ENCODE data around the gene PLPP1. TPM values are rescaled to one million over a fixed set of nuclear protein-coding genes. Genes with fewer than 3 reads are reported as not detected.

Gene PLPP1
- total and polyA plus RNA-seq, 2 donors (not counting 1 experiment from before 2014, with no cell fraction given): 5.5 to 8.8 TPM

GRCh38 chr5:55576661-55577060 lies 41.9 kb upstream of the PLPP1 start:
- no peak overlapping the region for H3K9ac ChIP-seq (ENCODE audit: low read length)
- H3K27ac ChIP-seq (ENCODE audit: low read length in 2 of 2): no peak overlapping the region
- no peaks in the 10 kb centered on the region for H3K79me2 ChIP-seq (ENCODE audit: control insufficient read depth, insufficient read depth, low read length)
- ATAC-seq (ENCODE audit: low read depth) (no peak), DNase-seq (no peak)
- H4K20me1 ChIP-seq (ENCODE audit: control insufficient read depth, insufficient read depth, low read length, poor library complexity, severe bottlenecking): no peaks in the 10 kb centered on the region
- CTCF ChIA-PET: no interaction called here
- H3K27ac Mint-ChIP-seq: no peak overlapping the region
- TF ChIP-seq EZH2 (IDR thresholded peaks at IDR 0.05; ENCODE audit: borderline replicate concordance, insufficient read depth, low read depth, low read length, poor library complexity, severe bottlenecking): no peak
- no peak for TF ChIP-seq CTCF (IDR thresholded peaks at IDR 0.05)
- POLR2A ChIA-PET: no interaction called here
- no peak overlapping the region for H3K4me3 ChIP-seq (ENCODE audit: control extremely low read depth in 1 of 5, extremely low read depth in 1 of 5, insufficient read depth in 1 of 5, low read depth in 2 of 5, low read length in 4 of 5)
- H3K27me3 Mint-ChIP-seq: peaks cover 4% of the 10 kb centered on the region
- no peaks in the 10 kb centered on the region for H3K9me3 Mint-ChIP-seq (ENCODE audit: insufficient read depth)
- no peak overlapping the region for H3K4me2 ChIP-seq (replicated peaks; ENCODE audit: low read depth, low read length, poor library complexity, severe bottlenecking)
- H3K4me1 ChIP-seq (ENCODE audit: control insufficient read depth in 2 of 2, insufficient read depth in 2 of 2, low read length in 2 of 2): no peaks in the 10 kb centered on the region
- no peaks in the 10 kb centered on the region for H3K9me3 ChIP-seq (ENCODE audit: control extremely low read depth in 1 of 3, control insufficient read depth in 2 of 3, insufficient read depth in 1 of 3, low read length in 2 of 3)
- no CpG with 5 or more reads among the region's 2 CpGs for WGBS (ENCODE audit: insufficient coverage)
- no peak overlapping the region for H2AFZ ChIP-seq (ENCODE audit: insufficient read depth, low read depth, low read length, poor library complexity, severe bottlenecking)
- intact Hi-C loops (cut with micrococcal nuclease): no loop called here
- no peaks in the 10 kb centered on the region for H3K27me3 ChIP-seq (replicated peaks in 1 of 4; ENCODE audit: control extremely low read depth in 1 of 4, control insufficient read depth in 3 of 4, insufficient read depth in 4 of 4, low read length in 3 of 4)
- H3K36me3 ChIP-seq (replicated peaks in 1 of 2; ENCODE audit: control extremely low read depth in 1 of 2, control insufficient read depth in 1 of 2, extremely low read depth in 1 of 2, insufficient read depth in 2 of 2, low read length in 1 of 2): no peaks in the 10 kb centered on the region
- peaks cover 2% of the 10 kb centered on the region for H3K4me1 Mint-ChIP-seq
- H3K4me3 Mint-ChIP-seq: no peak overlapping the region

GRCh38 chr5:55575815-55576583 lies 41.2 kb upstream of the PLPP1 start:
- no peak overlapping the region for H3K27ac ChIP-seq (ENCODE audit: low read length in 2 of 2)
- no peak overlapping the region for H3K4me2 ChIP-seq (replicated peaks; ENCODE audit: low read depth, low read length, poor library complexity, severe bottlenecking)
- TF ChIP-seq CTCF (IDR thresholded peaks at IDR 0.05): no peak
- no peak for TF ChIP-seq EZH2 (IDR thresholded peaks at IDR 0.05; ENCODE audit: borderline replicate concordance, insufficient read depth, low read depth, low read length, poor library complexity, severe bottlenecking)
- H3K36me3 ChIP-seq (replicated peaks in 1 of 2; ENCODE audit: control extremely low read depth in 1 of 2, control insufficient read depth in 1 of 2, extremely low read depth in 1 of 2, insufficient read depth in 2 of 2, low read length in 1 of 2): no peaks in the 10 kb centered on the region
- ATAC-seq (ENCODE audit: low read depth) (no peak), DNase-seq (no peak)
- no peaks in the 10 kb centered on the region for H3K9me3 ChIP-seq (ENCODE audit: control extremely low read depth in 1 of 3, control insufficient read depth in 2 of 3, insufficient read depth in 1 of 3, low read length in 2 of 3)
- H3K27me3 ChIP-seq (replicated peaks in 1 of 4; ENCODE audit: control extremely low read depth in 1 of 4, control insufficient read depth in 3 of 4, insufficient read depth in 4 of 4, low read length in 3 of 4): no peaks in the 10 kb centered on the region
- Mint-ChIP-seq H3K27ac (no peak overlapping the region), H3K4me1 (no peaks in the 10 kb centered on the region), H3K9me3 (ENCODE audit: insufficient read depth) (no peaks in the 10 kb centered on the region), H3K27me3 (peaks cover 4% of the 10 kb centered on the region), H3K4me3 (no peak overlapping the region)
- no peak overlapping the region for H3K9ac ChIP-seq (ENCODE audit: low read length)
- 96% methylated on average over 4 of the region's 8 CpGs for WGBS (ENCODE audit: insufficient coverage)
- intact Hi-C loops (cut with micrococcal nuclease): no loop called here
- CTCF ChIA-PET: no interaction called here
- H4K20me1 ChIP-seq (ENCODE audit: control insufficient read depth, insufficient read depth, low read length, poor library complexity, severe bottlenecking): no peaks in the 10 kb centered on the region
- H3K79me2 ChIP-seq (ENCODE audit: control insufficient read depth, insufficient read depth, low read length): no peaks in the 10 kb centered on the region
- no peaks in the 10 kb centered on the region for H3K4me1 ChIP-seq (ENCODE audit: control insufficient read depth in 2 of 2, insufficient read depth in 2 of 2, low read length in 2 of 2)
- H3K4me3 ChIP-seq (ENCODE audit: control extremely low read depth in 1 of 5, extremely low read depth in 1 of 5, insufficient read depth in 1 of 5, low read depth in 2 of 5, low read length in 4 of 5): no peak overlapping the region
- POLR2A ChIA-PET: no interaction called here
- H2AFZ ChIP-seq (ENCODE audit: insufficient read depth, low read depth, low read length, poor library complexity, severe bottlenecking): no peak overlapping the region
